Lower leg skin (tissue), 3 donors: Measurements from ENCODE around the gene SLX4IP.

Experiments
- POLR2A ChIP-seq, 2 donors: fragments of 450-650 bp; IDR thresholded peaks; one replicate each; pipeline ENCODE4 v1.6.1; 2016 to 2017; ENCODE audit warnings: antibody characterized with exemption in 2 of 2, mild to moderate bottlenecking in 1 of 2, moderate library complexity in 1 of 2
- TF ChIP-seq, protein P1 (sequence below), 3 donors: fragments of 450-650 bp; IDR thresholded peaks; one replicate each; pipeline ENCODE4 v1.5.1; 2016; ENCODE audit warnings: antibody characterized with exemption in 3 of 3, mild to moderate bottlenecking in 3 of 3, moderate library complexity in 2 of 3

- TF ChIP-seq, protein P1, sequence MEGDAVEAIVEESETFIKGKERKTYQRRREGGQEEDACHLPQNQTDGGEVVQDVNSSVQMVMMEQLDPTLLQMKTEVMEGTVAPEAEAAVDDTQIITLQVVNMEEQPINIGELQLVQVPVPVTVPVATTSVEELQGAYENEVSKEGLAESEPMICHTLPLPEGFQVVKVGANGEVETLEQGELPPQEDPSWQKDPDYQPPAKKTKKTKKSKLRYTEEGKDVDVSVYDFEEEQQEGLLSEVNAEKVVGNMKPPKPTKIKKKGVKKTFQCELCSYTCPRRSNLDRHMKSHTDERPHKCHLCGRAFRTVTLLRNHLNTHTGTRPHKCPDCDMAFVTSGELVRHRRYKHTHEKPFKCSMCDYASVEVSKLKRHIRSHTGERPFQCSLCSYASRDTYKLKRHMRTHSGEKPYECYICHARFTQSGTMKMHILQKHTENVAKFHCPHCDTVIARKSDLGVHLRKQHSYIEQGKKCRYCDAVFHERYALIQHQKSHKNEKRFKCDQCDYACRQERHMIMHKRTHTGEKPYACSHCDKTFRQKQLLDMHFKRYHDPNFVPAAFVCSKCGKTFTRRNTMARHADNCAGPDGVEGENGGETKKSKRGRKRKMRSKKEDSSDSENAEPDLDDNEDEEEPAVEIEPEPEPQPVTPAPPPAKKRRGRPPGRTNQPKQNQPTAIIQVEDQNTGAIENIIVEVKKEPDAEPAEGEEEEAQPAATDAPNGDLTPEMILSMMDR (IDR thresholded peaks at IDR 0.05): no peak
- no peak for TF ChIP-seq POLR2A (IDR thresholded peaks at IDR 0.05)
Observed at GRCh38 chr20:10629946-10630650, 195.0 kb downstream of the SLX4IP start.
